WTC11 (cell line): ENCODE results near the gene LBH. TPM values are rescaled to one million over a fixed set of nuclear protein-coding genes. Genes with fewer than 3 reads are reported as not detected.

ENCODE experiments used
- ATAC-seq: fragments of 200-7000 bp; cut with Tn5 transposase; 2 replicates; pipeline ENCODE4 v1.10.0; 2021; ENCODE audit warnings: mild to moderate bottlenecking, moderate library complexity
- CTCF ChIA-PET: fragments of 300-600 bp; sonication (Branson Sonifier 250); formaldehyde crosslinking; loops from one replicate; lab custom pipeline; 2021; ENCODE audit warnings: antibody characterized with exemption; lab: Charles Lee
- POLR2A ChIA-PET: fragments of 350-600 bp; sonication (Branson Sonifier 250); formaldehyde crosslinking; loops from one replicate; lab custom pipeline; 2021; ENCODE audit warnings: antibody characterized with exemption; lab: Charles Lee
- DNase-seq: peaks from one replicate; pipeline ENCODE4 v3.0.0; 2021; ENCODE audit warnings: low spot score
- H3K27ac Mint-ChIP-seq: 2 replicates; pipeline ENCODE4 v1.8.0; 2021; ENCODE audit warnings: mixed read lengths
- H3K27me3 Mint-ChIP-seq: 2 replicates; pipeline ENCODE4 v1.8.0; 2021; ENCODE audit warnings: low read depth, mild to moderate bottlenecking, moderate library complexity, mixed read lengths
- H3K36me3 Mint-ChIP-seq: 2 replicates; pipeline ENCODE4 v1.8.0; 2021; ENCODE audit warnings: mixed read lengths
- H3K4me1 Mint-ChIP-seq: 2 replicates; pipeline ENCODE4 v1.8.0; 2022; ENCODE audit warnings: mixed read lengths
- H3K4me3 Mint-ChIP-seq: 2 replicates; pipeline ENCODE4 v1.8.0; 2021; ENCODE audit warnings: mild to moderate bottlenecking, moderate library complexity, mixed read lengths
- H3K9me3 Mint-ChIP-seq: 2 replicates; pipeline ENCODE4 v1.8.0; 2021; ENCODE audit warnings: mixed read lengths
- CREM ChIP-seq: sonication (generic); formaldehyde crosslinking; IDR thresholded peaks from 2 replicates; pipeline ENCODE4 v1.8.1; 2022; ENCODE audit warnings: mild to moderate bottlenecking, missing genetic modification reagents, moderate library complexity
- ELF4 ChIP-seq: sonication (generic); formaldehyde crosslinking; IDR thresholded peaks from 2 replicates; pipeline ENCODE4 v1.8.1; 2022; ENCODE audit warnings: low read depth, mild to moderate bottlenecking, moderate library complexity, missing genetic modification reagents
- EMX1 ChIP-seq: fragments of 250-450 bp; sonication (Bioruptor Pico); IDR thresholded peaks from 2 replicates; pipeline ENCODE4 v1.8.0; 2021; ENCODE audit warnings: mild to moderate bottlenecking
- FOXJ3 ChIP-seq: sonication (generic); formaldehyde crosslinking; IDR thresholded peaks from 2 replicates; pipeline ENCODE4 v1.9.0; 2021; ENCODE audit warnings: missing genetic modification reagents, mild to moderate bottlenecking, borderline replicate concordance
- MXD4 ChIP-seq: fragments of 250-450 bp; sonication (Bioruptor Pico); IDR thresholded peaks from 2 replicates; pipeline ENCODE4 v1.8.0; 2021; ENCODE audit warnings: mild to moderate bottlenecking, moderate library complexity, borderline replicate concordance
- RORB ChIP-seq: fragments of 250-450 bp; sonication (Bioruptor Pico); IDR thresholded peaks from 2 replicates; pipeline ENCODE4 v1.9.0; 2021; ENCODE audit warnings: mild to moderate bottlenecking
- SP1 ChIP-seq: sonication (generic); formaldehyde crosslinking; conservative IDR thresholded peaks from 2 replicates; pipeline ENCODE4 v1.8.1; 2022; ENCODE audit warnings: missing genetic modification reagents
- TP53 ChIP-seq: sonication (generic); formaldehyde crosslinking; IDR thresholded peaks from 2 replicates; pipeline ENCODE4 v1.8.1; 2023; ENCODE audit warnings: mild to moderate bottlenecking, missing genetic modification reagents
- ZBTB21 ChIP-seq: sonication (generic); formaldehyde crosslinking; IDR thresholded peaks from 2 replicates; pipeline ENCODE4 v1.8.1; 2023; ENCODE audit warnings: mild to moderate bottlenecking, missing genetic modification reagents, borderline replicate concordance
- ZNF219 ChIP-seq: sonication (generic); formaldehyde crosslinking; IDR thresholded peaks from 2 replicates; pipeline ENCODE4 v1.8.0; 2023; ENCODE audit warnings: missing genetic modification reagents, mild to moderate bottlenecking, borderline replicate concordance
- ZNF671 ChIP-seq: fragments of 250-450 bp; sonication (Bioruptor Pico); IDR thresholded peaks from 2 replicates; pipeline ENCODE4 v1.8.0; 2021; ENCODE audit warnings: mild to moderate bottlenecking
- total RNA-seq: library from RNA; stranded (reverse); gene quantifications from 3 replicates; pipeline ENCODE4 v1.2.3, GENCODE V29; 2021
- TF ChIP-seq, protein P1 (sequence below): sonication (generic); formaldehyde crosslinking; IDR thresholded peaks from 2 replicates; pipeline ENCODE4 v1.8.1; 2023; ENCODE audit warnings: mild to moderate bottlenecking, missing genetic modification reagents, moderate library complexity
- TF ChIP-seq, protein P2 (sequence below): sonication (generic); formaldehyde crosslinking; IDR thresholded peaks from 2 replicates; pipeline ENCODE4 v1.8.1; 2022; ENCODE audit warnings: mild to moderate bottlenecking, moderate library complexity, missing genetic modification reagents
- TF ChIP-seq, protein P3 (sequence below): sonication (generic); formaldehyde crosslinking; IDR thresholded peaks from 2 replicates; pipeline ENCODE4 v1.8.0; 2022; ENCODE audit warnings: missing genetic modification reagents
- TF ChIP-seq, protein P4 (sequence below): sonication (generic); formaldehyde crosslinking; IDR thresholded peaks from 2 replicates; pipeline ENCODE4 v1.8.1; 2023; ENCODE audit warnings: mild to moderate bottlenecking, missing genetic modification reagents, moderate library complexity
- TF ChIP-seq, protein P5 (sequence below): sonication (generic); formaldehyde crosslinking; IDR thresholded peaks from 2 replicates; pipeline ENCODE4 v1.8.1; 2022; ENCODE audit warnings: low read depth, missing genetic modification reagents, borderline replicate concordance
- TF ChIP-seq, protein P6 (sequence below): sonication (generic); formaldehyde crosslinking; IDR thresholded peaks from 2 replicates; pipeline ENCODE4 v1.8.1; 2023; ENCODE audit warnings: mild to moderate bottlenecking, moderate library complexity, missing genetic modification reagents
- TF ChIP-seq, protein P7 (sequence below): fragments of 250-450 bp; sonication (Bioruptor Pico); IDR thresholded peaks from 2 replicates; pipeline ENCODE4 v1.8.0; 2021; ENCODE audit warnings: mild to moderate bottlenecking
- TF ChIP-seq, protein P8 (sequence below): fragments of 250-450 bp; sonication (Bioruptor Pico); conservative IDR thresholded peaks from 2 replicates; pipeline ENCODE4 v1.9.0; 2021; ENCODE audit warnings: mild to moderate bottlenecking

LBH gene
- total RNA-seq, 1 experiment from 2014 or later = 47.3 TPM

DNA sequence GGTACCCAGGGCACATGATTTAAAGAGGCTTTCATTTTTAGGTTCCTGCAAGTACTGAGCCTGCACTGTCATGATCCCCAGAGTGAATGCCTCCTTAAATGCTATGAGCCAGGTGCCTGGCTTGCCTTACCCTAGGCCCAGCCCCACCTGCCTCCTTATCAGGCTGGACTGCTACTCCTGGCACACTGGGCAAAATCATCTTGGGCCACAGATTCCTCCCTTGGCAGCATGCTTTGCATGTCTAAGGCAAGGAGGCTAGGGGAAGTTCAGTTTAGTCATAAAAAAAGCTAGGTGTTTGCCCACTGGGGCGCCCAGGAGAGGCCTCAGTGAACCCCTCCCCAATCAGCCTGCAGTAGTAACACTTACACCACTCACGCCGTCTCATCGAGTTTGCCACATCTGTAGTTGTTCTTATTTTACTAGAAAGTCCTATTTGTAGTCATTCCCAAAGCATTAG lies 45.1 kb downstream of the LBH start (continued):
- TF ChIP-seq, protein P1, sequence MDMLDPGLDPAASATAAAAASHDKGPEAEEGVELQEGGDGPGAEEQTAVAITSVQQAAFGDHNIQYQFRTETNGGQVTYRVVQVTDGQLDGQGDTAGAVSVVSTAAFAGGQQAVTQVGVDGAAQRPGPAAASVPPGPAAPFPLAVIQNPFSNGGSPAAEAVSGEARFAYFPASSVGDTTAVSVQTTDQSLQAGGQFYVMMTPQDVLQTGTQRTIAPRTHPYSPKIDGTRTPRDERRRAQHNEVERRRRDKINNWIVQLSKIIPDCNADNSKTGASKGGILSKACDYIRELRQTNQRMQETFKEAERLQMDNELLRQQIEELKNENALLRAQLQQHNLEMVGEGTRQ (CRISPR knock-in tag) = no peak
- no peak for TF ChIP-seq CREM (CRISPR knock-in tag)
- no peak for TF ChIP-seq SP1 (CRISPR knock-in tag)
- TF ChIP-seq, protein P2, sequence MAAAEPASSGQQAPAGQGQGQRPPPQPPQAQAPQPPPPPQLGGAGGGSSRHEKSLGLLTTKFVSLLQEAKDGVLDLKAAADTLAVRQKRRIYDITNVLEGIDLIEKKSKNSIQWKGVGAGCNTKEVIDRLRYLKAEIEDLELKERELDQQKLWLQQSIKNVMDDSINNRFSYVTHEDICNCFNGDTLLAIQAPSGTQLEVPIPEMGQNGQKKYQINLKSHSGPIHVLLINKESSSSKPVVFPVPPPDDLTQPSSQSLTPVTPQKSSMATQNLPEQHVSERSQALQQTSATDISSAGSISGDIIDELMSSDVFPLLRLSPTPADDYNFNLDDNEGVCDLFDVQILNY (CRISPR knock-in tag) = no peak
- no peak for TF ChIP-seq EMX1
- no peak for TF ChIP-seq ZNF671 (CRISPR knock-in tag)
- TF ChIP-seq ZNF219 (CRISPR knock-in tag) = no peak
- TF ChIP-seq TP53 = no peak
- TF ChIP-seq MXD4 (CRISPR knock-in tag) = no peak
- TF ChIP-seq, protein P3, sequence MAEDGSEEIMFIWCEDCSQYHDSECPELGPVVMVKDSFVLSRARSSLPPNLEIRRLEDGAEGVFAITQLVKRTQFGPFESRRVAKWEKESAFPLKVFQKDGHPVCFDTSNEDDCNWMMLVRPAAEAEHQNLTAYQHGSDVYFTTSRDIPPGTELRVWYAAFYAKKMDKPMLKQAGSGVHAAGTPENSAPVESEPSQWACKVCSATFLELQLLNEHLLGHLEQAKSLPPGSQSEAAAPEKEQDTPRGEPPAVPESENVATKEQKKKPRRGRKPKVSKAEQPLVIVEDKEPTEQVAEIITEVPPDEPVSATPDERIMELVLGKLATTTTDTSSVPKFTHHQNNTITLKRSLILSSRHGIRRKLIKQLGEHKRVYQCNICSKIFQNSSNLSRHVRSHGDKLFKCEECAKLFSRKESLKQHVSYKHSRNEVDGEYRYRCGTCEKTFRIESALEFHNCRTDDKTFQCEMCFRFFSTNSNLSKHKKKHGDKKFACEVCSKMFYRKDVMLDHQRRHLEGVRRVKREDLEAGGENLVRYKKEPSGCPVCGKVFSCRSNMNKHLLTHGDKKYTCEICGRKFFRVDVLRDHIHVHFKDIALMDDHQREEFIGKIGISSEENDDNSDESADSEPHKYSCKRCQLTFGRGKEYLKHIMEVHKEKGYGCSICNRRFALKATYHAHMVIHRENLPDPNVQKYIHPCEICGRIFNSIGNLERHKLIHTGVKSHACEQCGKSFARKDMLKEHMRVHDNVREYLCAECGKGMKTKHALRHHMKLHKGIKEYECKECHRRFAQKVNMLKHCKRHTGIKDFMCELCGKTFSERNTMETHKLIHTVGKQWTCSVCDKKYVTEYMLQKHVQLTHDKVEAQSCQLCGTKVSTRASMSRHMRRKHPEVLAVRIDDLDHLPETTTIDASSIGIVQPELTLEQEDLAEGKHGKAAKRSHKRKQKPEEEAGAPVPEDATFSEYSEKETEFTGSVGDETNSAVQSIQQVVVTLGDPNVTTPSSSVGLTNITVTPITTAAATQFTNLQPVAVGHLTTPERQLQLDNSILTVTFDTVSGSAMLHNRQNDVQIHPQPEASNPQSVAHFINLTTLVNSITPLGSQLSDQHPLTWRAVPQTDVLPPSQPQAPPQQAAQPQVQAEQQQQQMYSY (CRISPR knock-in tag) = no peak
- TF ChIP-seq, protein P4, sequence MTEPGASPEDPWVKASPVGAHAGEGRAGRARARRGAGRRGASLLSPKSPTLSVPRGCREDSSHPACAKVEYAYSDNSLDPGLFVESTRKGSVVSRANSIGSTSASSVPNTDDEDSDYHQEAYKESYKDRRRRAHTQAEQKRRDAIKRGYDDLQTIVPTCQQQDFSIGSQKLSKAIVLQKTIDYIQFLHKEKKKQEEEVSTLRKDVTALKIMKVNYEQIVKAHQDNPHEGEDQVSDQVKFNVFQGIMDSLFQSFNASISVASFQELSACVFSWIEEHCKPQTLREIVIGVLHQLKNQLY (CRISPR knock-in tag) = no peak
- TF ChIP-seq RORB = no peak
- TF ChIP-seq, protein P5, sequence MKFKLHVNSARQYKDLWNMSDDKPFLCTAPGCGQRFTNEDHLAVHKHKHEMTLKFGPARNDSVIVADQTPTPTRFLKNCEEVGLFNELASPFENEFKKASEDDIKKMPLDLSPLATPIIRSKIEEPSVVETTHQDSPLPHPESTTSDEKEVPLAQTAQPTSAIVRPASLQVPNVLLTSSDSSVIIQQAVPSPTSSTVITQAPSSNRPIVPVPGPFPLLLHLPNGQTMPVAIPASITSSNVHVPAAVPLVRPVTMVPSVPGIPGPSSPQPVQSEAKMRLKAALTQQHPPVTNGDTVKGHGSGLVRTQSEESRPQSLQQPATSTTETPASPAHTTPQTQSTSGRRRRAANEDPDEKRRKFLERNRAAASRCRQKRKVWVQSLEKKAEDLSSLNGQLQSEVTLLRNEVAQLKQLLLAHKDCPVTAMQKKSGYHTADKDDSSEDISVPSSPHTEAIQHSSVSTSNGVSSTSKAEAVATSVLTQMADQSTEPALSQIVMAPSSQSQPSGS (CRISPR knock-in tag) = no peak

DNA sequence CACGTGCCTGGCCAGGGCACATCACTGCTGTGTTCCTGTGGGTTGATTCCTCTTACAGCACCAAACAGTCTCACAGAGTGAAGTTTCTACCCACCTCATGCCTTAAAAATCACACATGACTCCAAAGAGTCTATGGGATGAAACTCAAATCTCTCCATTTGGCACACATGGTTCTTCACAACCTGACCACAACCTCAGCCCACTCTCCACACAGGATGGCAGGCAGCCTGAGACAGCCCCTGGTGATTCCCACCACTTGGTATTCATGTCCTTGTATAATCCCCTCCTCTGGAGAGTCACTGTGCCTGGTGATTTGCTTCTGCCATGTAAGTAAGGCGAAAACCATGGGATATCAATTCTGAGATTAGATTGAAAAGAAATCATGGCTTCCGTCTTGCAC lies 46.2 kb downstream of the LBH start:
- H3K27me3 Mint-ChIP-seq = peaks cover 3% of the 10 kb centered on the region
- no peaks in the 10 kb centered on the region for H3K36me3 Mint-ChIP-seq
- ChIA-PET POLR2A (no interaction called here), CTCF (no interaction called here)
- H3K4me3 Mint-ChIP-seq = no peak overlapping the region
- H3K9me3 Mint-ChIP-seq = no peaks in the 10 kb centered on the region
- no peak overlapping the region for H3K27ac Mint-ChIP-seq
- ATAC-seq = no peak
- TF ChIP-seq, protein P6, sequence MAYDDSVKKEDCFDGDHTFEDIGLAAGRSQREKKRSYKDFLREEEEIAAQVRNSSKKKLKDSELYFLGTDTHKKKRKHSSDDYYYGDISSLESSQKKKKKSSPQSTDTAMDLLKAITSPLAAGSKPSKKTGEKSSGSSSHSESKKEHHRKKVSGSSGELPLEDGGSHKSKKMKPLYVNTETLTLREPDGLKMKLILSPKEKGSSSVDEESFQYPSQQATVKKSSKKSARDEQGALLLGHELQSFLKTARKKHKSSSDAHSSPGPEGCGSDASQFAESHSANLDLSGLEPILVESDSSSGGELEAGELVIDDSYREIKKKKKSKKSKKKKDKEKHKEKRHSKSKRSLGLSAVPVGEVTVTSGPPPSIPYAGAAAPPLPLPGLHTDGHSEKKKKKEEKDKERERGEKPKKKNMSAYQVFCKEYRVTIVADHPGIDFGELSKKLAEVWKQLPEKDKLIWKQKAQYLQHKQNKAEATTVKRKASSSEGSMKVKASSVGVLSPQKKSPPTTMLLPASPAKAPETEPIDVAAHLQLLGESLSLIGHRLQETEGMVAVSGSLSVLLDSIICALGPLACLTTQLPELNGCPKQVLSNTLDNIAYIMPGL (CRISPR knock-in tag) = no peak
- TF ChIP-seq FOXJ3 (CRISPR knock-in tag) (no peak), ZBTB21 (CRISPR knock-in tag) (no peak), ELF4 (CRISPR knock-in tag) (no peak)
- TF ChIP-seq, protein P7, sequence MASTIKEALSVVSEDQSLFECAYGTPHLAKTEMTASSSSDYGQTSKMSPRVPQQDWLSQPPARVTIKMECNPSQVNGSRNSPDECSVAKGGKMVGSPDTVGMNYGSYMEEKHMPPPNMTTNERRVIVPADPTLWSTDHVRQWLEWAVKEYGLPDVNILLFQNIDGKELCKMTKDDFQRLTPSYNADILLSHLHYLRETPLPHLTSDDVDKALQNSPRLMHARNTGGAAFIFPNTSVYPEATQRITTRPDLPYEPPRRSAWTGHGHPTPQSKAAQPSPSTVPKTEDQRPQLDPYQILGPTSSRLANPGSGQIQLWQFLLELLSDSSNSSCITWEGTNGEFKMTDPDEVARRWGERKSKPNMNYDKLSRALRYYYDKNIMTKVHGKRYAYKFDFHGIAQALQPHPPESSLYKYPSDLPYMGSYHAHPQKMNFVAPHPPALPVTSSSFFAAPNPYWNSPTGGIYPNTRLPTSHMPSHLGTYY (CRISPR knock-in tag) = no peak
- TF ChIP-seq, protein P8, sequence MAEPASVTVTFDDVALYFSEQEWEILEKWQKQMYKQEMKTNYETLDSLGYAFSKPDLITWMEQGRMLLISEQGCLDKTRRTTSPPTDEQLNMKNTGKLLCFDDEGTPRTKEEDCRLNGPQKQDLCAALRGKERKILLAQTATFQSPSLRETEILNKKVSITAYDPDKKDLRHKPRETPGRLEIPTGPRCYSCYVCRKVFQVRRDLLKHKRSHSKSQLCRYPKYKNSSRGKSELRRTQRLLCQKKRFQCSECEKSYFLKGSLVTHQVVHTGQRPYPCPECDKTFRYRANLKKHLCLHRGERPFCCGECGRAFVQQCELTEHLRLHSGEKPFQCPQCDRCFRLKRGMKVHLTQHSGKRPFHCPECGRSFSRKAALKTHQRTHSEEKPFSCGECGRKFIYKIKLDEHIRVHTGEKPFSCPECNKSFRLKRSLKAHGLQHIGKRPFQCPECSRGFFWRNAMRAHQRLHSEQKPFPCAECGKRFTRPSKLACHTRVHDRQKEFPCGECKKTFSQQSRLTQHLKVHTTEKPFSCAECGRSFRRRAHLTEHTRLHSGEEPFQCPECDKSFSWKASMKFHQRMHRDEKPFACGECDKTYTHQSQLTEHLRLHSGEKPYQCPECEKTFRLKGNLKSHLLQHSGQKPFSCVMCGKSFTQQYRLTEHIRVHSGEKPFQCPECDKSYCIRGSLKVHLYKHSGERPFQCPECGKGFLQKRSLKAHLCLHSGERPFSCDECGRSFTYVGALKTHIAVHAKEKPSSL (CRISPR knock-in tag) = no peak
- DNase-seq = no peak
- no peaks in the 10 kb centered on the region for H3K4me1 Mint-ChIP-seq
